Mesenchymal stem cell (in vitro differentiated cells and primary cell): ENCODE measurements around the gene ZFPM1.

ENCODE experiments used
- DNase-seq: peaks from one replicate; pipeline ENCODE4 v3.0.0-alpha.2; 2013
- H2AFZ ChIP-seq: one replicate; pipeline ENCODE4 v1.6.1; 2013; ENCODE audit warnings: low read depth, mild to moderate bottlenecking, control low read depth, inconsistent platforms, low read length, moderate library complexity
- H2AK5ac ChIP-seq: 2 replicates; pipeline ENCODE4 v1.6.1; 2013; ENCODE audit warnings: low read length, moderate library complexity, mild to moderate bottlenecking, inconsistent platforms; ENCODE audit not compliant: severe bottlenecking
- H2BK120ac ChIP-seq: one replicate; pipeline ENCODE4 v1.6.1; 2013; ENCODE audit warnings: low read depth, mild to moderate bottlenecking, inconsistent platforms, low read length, moderate library complexity
- H2BK12ac ChIP-seq, 2 experiments: one replicate each; pipeline ENCODE4 v1.6.1; 2013; ENCODE audit warnings: inconsistent platforms in 2 of 2, low read length in 2 of 2, mild to moderate bottlenecking in 2 of 2, moderate library complexity in 2 of 2, control low read depth in 1 of 2
- H2BK15ac ChIP-seq: one replicate; pipeline ENCODE4 v1.6.1; 2013; ENCODE audit warnings: mild to moderate bottlenecking, low read depth, inconsistent platforms; ENCODE audit not compliant: poor library complexity, severe bottlenecking
- H2BK5ac ChIP-seq: 2 replicates; pipeline ENCODE4 v1.6.1; 2013; ENCODE audit warnings: low read depth, mild to moderate bottlenecking, low read length, control low read depth, inconsistent platforms; ENCODE audit not compliant: poor library complexity, severe bottlenecking
- H3K14ac ChIP-seq, 2 experiments: one replicate each; pipeline ENCODE4 v1.6.1; 2013; ENCODE audit warnings: inconsistent platforms in 2 of 2, low read length in 2 of 2, control low read depth in 1 of 2, mild to moderate bottlenecking in 1 of 2, moderate library complexity in 1 of 2
- H3K18ac ChIP-seq, 2 experiments: one replicate each; pipeline ENCODE4 v1.6.1; 2013; ENCODE audit warnings: inconsistent platforms in 2 of 2, low read length in 2 of 2, control low read depth in 1 of 2, low read depth in 1 of 2, mild to moderate bottlenecking in 1 of 2
- H3K23ac ChIP-seq, 2 experiments: one replicate each; pipeline ENCODE4 v1.6.1; 2013; ENCODE audit warnings: inconsistent platforms in 2 of 2, low read length in 2 of 2, mild to moderate bottlenecking in 2 of 2, moderate library complexity in 2 of 2, control low read depth in 1 of 2
- H3K27ac ChIP-seq: 2 replicates; pipeline ENCODE4 v1.5.1; 2013; ENCODE audit warnings: mild to moderate bottlenecking, moderate library complexity, low read length, control low read depth, inconsistent platforms; ENCODE audit not compliant: poor library complexity, severe bottlenecking
- H3K27me3 ChIP-seq, 2 experiments: 2 replicates each; pipeline versions ENCODE4 v1.6.1 to v1.7.0; 2013; ENCODE audit warnings: low read length in 2 of 2, mild to moderate bottlenecking in 2 of 2, moderate library complexity in 2 of 2, control low read depth in 1 of 2, inconsistent platforms in 1 of 2; ENCODE audit not compliant: control insufficient read depth in 1 of 2, insufficient read depth in 1 of 2
- H3K36me3 ChIP-seq, 2 experiments: 2 replicates each; pipeline versions ENCODE4 v1.6.1 to v1.7.0; 2013; ENCODE audit warnings: low read length in 2 of 2, control low read depth in 1 of 2, inconsistent platforms in 1 of 2, low read depth in 1 of 2, mild to moderate bottlenecking in 1 of 2; ENCODE audit not compliant: insufficient read depth in 2 of 2, control insufficient read depth in 1 of 2
- H3K4ac ChIP-seq, 2 experiments: one replicate each; pipeline ENCODE4 v1.6.1; 2013; ENCODE audit warnings: inconsistent platforms in 2 of 2, low read length in 2 of 2, mild to moderate bottlenecking in 2 of 2, moderate library complexity in 2 of 2, control low read depth in 1 of 2, low read depth in 1 of 2
- H3K4me1 ChIP-seq: 2 replicates; pipeline ENCODE4 v1.6.1; 2013; ENCODE audit warnings: low read depth, low read length, control low read depth; ENCODE audit not compliant: control insufficient read depth, insufficient read depth
- H3K4me2 ChIP-seq: 2 replicates; pipeline ENCODE4 v1.6.1; 2013; ENCODE audit warnings: low read length, mild to moderate bottlenecking, inconsistent platforms; ENCODE audit not compliant: poor library complexity, severe bottlenecking
- H3K4me3 ChIP-seq, 2 experiments: 2 replicates each; pipeline versions ENCODE4 v1.5.1 to v1.7.0; 2013; ENCODE audit warnings: low read length in 2 of 2, mild to moderate bottlenecking in 2 of 2, control low read depth in 1 of 2, low read depth in 1 of 2; ENCODE audit not compliant: insufficient read depth in 1 of 2
- H3K79me1 ChIP-seq: replicated peaks from 2 replicates; pipeline ENCODE4 v1.6.1; 2013; ENCODE audit warnings: mild to moderate bottlenecking, control low read depth, low read length, inconsistent platforms; ENCODE audit not compliant: poor library complexity, severe bottlenecking
- H3K9ac ChIP-seq: 2 replicates; pipeline ENCODE4 v1.7.0; 2013; ENCODE audit warnings: mild to moderate bottlenecking, low read length, moderate library complexity
- H3K9me3 ChIP-seq: 2 replicates; pipeline ENCODE4 v1.7.0; 2013; ENCODE audit warnings: mild to moderate bottlenecking, low read length; ENCODE audit not compliant: control insufficient read depth
- H4K8ac ChIP-seq: one replicate; pipeline ENCODE4 v1.6.1; 2013; ENCODE audit warnings: inconsistent platforms, mild to moderate bottlenecking, low read length, moderate library complexity
- H4K91ac ChIP-seq: one replicate; pipeline ENCODE4 v1.6.1; 2013; ENCODE audit warnings: mild to moderate bottlenecking, low read length, inconsistent platforms
- WGBS: methylation state at CpG from one replicate; pipeline ENCODE4 v1.1.7; 2013; ENCODE audit warnings: mixed read lengths; 5-methylcytosine and 5-hydroxymethylcytosine counted together

Gene ZFPM1

GRCh38 chr16:88524274-88524972, 71.3 kb downstream of the ZFPM1 start:
- Histone ChIP-seq H3K14ac (no peak overlapping the region), H2BK15ac (no peak overlapping the region), H2BK12ac (no peak overlapping the region), H3K4me2 (no peak overlapping the region), H2AK5ac (no peak overlapping the region), H3K18ac (no peak overlapping the region), H3K27me3 (peaks cover 0 to 28% of the 10 kb centered on the region in 2 experiments), H4K8ac (no peak overlapping the region), H3K4me1 (peaks cover 10% of the 10 kb centered on the region), H3K27ac (no peak overlapping the region), H3K4ac (no peak overlapping the region), H3K4me3 (no peak overlapping the region), H3K9ac (no peak overlapping the region), H2BK5ac (no peak overlapping the region), H3K23ac (no peak overlapping the region), H3K36me3 (peaks cover 0 to 15% of the 10 kb centered on the region in 2 experiments), H4K91ac (no peak overlapping the region), H3K9me3 (no peaks in the 10 kb centered on the region), H2BK120ac (no peak overlapping the region), H2AFZ (no peak overlapping the region), H3K79me1 (no peaks in the 10 kb centered on the region)
- WGBS = 83% methylated on average over 18 of the region's 18 CpGs
- DNase-seq = no peak

GRCh38 chr16:88524973-88525662, 72.0 kb downstream of the ZFPM1 start:
- Histone ChIP-seq H2BK12ac (no peak overlapping the region), H3K27ac (no peak overlapping the region), H3K4me3 (no peak overlapping the region), H2BK120ac (no peak overlapping the region), H3K79me1 (no peaks in the 10 kb centered on the region), H3K23ac (no peak overlapping the region), H3K9me3 (no peaks in the 10 kb centered on the region), H3K14ac (no peak overlapping the region), H3K4ac (no peak overlapping the region), H4K8ac (no peak overlapping the region), H3K27me3 (peaks cover 0 to 28% of the 10 kb centered on the region in 2 experiments), H2AFZ (no peak overlapping the region), H3K4me2 (no peak overlapping the region), H3K36me3 (peaks cover 0 to 21% of the 10 kb centered on the region in 2 experiments), H2BK15ac (no peak overlapping the region), H2BK5ac (no peak overlapping the region), H2AK5ac (no peak overlapping the region), H3K18ac (no peak overlapping the region), H4K91ac (no peak overlapping the region), H3K4me1 (peaks cover 10% of the 10 kb centered on the region), H3K9ac (no peak overlapping the region)
- 79% methylated on average over 18 of the region's 18 CpGs for WGBS
- DNase-seq = no peak

- Histone ChIP-seq H2AFZ (no peak overlapping the region), H3K4me1 (peaks cover 10% of the 10 kb centered on the region), H3K36me3 (peaks cover 0 to 26% of the 10 kb centered on the region in 2 experiments), H2BK120ac (no peak overlapping the region), H3K18ac (no peak overlapping the region), H3K27me3 (peaks cover 0 to 28% of the 10 kb centered on the region in 2 experiments), H4K91ac (no peak overlapping the region), H2AK5ac (no peak overlapping the region), H2BK12ac (no peak overlapping the region), H3K14ac (no peak overlapping the region), H3K9me3 (no peaks in the 10 kb centered on the region), H2BK5ac (no peak overlapping the region), H3K9ac (no peak overlapping the region), H3K4me2 (no peak overlapping the region), H3K4ac (peak overlapping the region in 1 of 2 experiments; percentile 37), H2BK15ac (no peak overlapping the region), H3K23ac (no peak overlapping the region), H3K27ac (no peak overlapping the region), H3K4me3 (no peak overlapping the region), H4K8ac (no peak overlapping the region), H3K79me1 (no peaks in the 10 kb centered on the region)
- WGBS = 78% methylated on average over 14 of the region's 17 CpGs
- no peak for DNase-seq
Observed at GRCh38 chr16:88525663-88525990, 72.5 kb downstream of the ZFPM1 start.

GRCh38 chr16:88526008-88526905, 73.2 kb downstream of the ZFPM1 start:
- Histone ChIP-seq H2BK5ac (no peak overlapping the region), H3K79me1 (no peaks in the 10 kb centered on the region), H3K36me3 (peaks cover 0 to 26% of the 10 kb centered on the region in 2 experiments), H3K4ac (no peak overlapping the region), H3K9me3 (no peaks in the 10 kb centered on the region), H4K8ac (no peak overlapping the region), H3K18ac (no peak overlapping the region), H3K27ac (no peak overlapping the region), H2BK12ac (no peak overlapping the region), H3K9ac (no peak overlapping the region), H3K4me1 (peaks cover 9% of the 10 kb centered on the region), H4K91ac (no peak overlapping the region), H3K27me3 (peaks cover 0 to 28% of the 10 kb centered on the region in 2 experiments), H2BK15ac (no peak overlapping the region), H3K14ac (no peak overlapping the region), H2BK120ac (no peak overlapping the region), H3K4me3 (no peak overlapping the region), H3K23ac (peak overlapping the region in 1 of 2 experiments; percentile 63), H2AK5ac (no peak overlapping the region), H2AFZ (no peak overlapping the region), H3K4me2 (no peak overlapping the region)
- no peak for DNase-seq
- WGBS = 81% methylated on average over 29 of the region's 29 CpGs
